ENCODE measurements around the gene P3H3. TPM values are rescaled to one million over a fixed set of nuclear protein-coding genes. Genes with fewer than 3 reads are reported as not detected.
"Not testable (repeated sequence)": the region's sequence is repeated elsewhere in the genome, so short reads cannot be mapped to it uniquely, and the experiment has no call there.

Gene P3H3
- total and polyA plus RNA-seq, 9 donors: 4.7 to 92.3 (median 61.1) TPM

GRCh38 chr12:6883252-6883651 is 55.0 kb downstream of the P3H3 start:
- no peak overlapping the region for H3K27ac ChIP-seq
- no peak overlapping the region for H3K4me3 ChIP-seq
- no peaks in the 10 kb centered on the region for H3K9me3 ChIP-seq
- intact Hi-C loops (cut with DNase I): no loop called here
- H3K27me3 ChIP-seq: no peaks in the 10 kb centered on the region
- WGBS, 3 donors: 88 to 93% (median 92%) methylated on average over 5 of the region's 5 CpGs
- TF ChIP-seq CTCF (IDR thresholded peaks at IDR 0.05): no peak
- TF ChIP-seq EP300 (IDR thresholded peaks at IDR 0.05): no peak
- no peak for TF ChIP-seq POLR2A (IDR thresholded peaks at IDR 0.05)
- H3K4me1 ChIP-seq (ENCODE audit: insufficient read depth): no peaks in the 10 kb centered on the region
- H3K36me3 ChIP-seq: no peaks in the 10 kb centered on the region
- DNase-seq: no peak

GRCh38 chr12:6883683-6884082 is 55.5 kb downstream of the P3H3 start:
- Histone ChIP-seq H3K36me3 (no peaks in the 10 kb centered on the region), H3K4me3 (no peak overlapping the region), H3K4me1 (ENCODE audit: insufficient read depth) (no peaks in the 10 kb centered on the region), H3K27me3 (no peaks in the 10 kb centered on the region), H3K9me3 (no peaks in the 10 kb centered on the region), H3K27ac (no peak overlapping the region)
- TF ChIP-seq POLR2A (IDR thresholded peaks at IDR 0.05) (no peak), CTCF (IDR thresholded peaks at IDR 0.05) (no peak), EP300 (IDR thresholded peaks at IDR 0.05) (no peak)
- intact Hi-C loops (cut with DNase I): no loop called here
- WGBS, 3 donors: 88 to 94% (median 93%) methylated on average over 11 of the region's 11 CpGs
- DNase-seq: no peak

- 62 to 68% (median 65%) methylated on average over 22 of the region's 22 CpGs for WGBS, 3 donors
- no peaks in the 10 kb centered on the region for H3K27me3 ChIP-seq
- H3K9me3 ChIP-seq: no peaks in the 10 kb centered on the region
- no peaks in the 10 kb centered on the region for H3K36me3 ChIP-seq
- TF ChIP-seq POLR2A (IDR thresholded peaks at IDR 0.05) (no peak), EP300 (IDR thresholded peaks at IDR 0.05) (no peak), CTCF (IDR thresholded peaks at IDR 0.05) (no peak)
- H3K4me3 ChIP-seq: no peak overlapping the region
- no peak for DNase-seq
- H3K27ac ChIP-seq: no peak overlapping the region
- no peaks in the 10 kb centered on the region for H3K4me1 ChIP-seq (ENCODE audit: insufficient read depth)
- intact Hi-C loops (cut with DNase I): no loop called here
Observed at GRCh38 chr12:6884539-6884938, 56.3 kb downstream of the P3H3 start.

- H3K4me1 ChIP-seq (ENCODE audit: insufficient read depth); intact Hi-C loops (cut with DNase I); H3K27me3 ChIP-seq; H3K27ac ChIP-seq; H3K9me3 ChIP-seq; H3K36me3 ChIP-seq; DNase-seq; H3K4me3 ChIP-seq: not testable (repeated sequence)
- 77 to 82% (median 80%) methylated on average over 12 of the region's 15 CpGs for WGBS, 3 donors
Observed at GRCh38 chr12:6886206-6886999, 58.2 kb downstream of the P3H3 start.

- no peaks in the 10 kb centered on the region for H3K27me3 ChIP-seq
- no peak for TF ChIP-seq POLR2A (IDR thresholded peaks at IDR 0.05)
- TF ChIP-seq EP300 (IDR thresholded peaks at IDR 0.05): no peak
- no peak for TF ChIP-seq CTCF (IDR thresholded peaks at IDR 0.05)
- WGBS, 3 donors: 81 to 88% (median 83%) methylated on average over 8 of the region's 8 CpGs
- no peaks in the 10 kb centered on the region for H3K9me3 ChIP-seq
- no peak overlapping the region for H3K4me3 ChIP-seq
- intact Hi-C loops (cut with DNase I): no loop called here
- H3K4me1 ChIP-seq (ENCODE audit: insufficient read depth): peaks cover 2% of the 10 kb centered on the region
- no peak for DNase-seq
- H3K36me3 ChIP-seq: no peaks in the 10 kb centered on the region
- H3K27ac ChIP-seq: no peak overlapping the region
Observed at GRCh38 chr12:6887460-6887859, 59.3 kb downstream of the P3H3 start.
